NCI-H2196 treated with DMSO at 0.1 percent for 48 hours (cell line): ENCODE results near the gene RERE.

Experiments
- DNase-seq: peaks from one replicate; lab custom pipeline; 2025; ENCODE audit not compliant: unreplicated experiment; lab: John Stamatoyannopoulos, UW

RERE gene

GRCh38 chr1:8435569-8436071, 381.8 kb downstream of the RERE start:
- no peak for DNase-seq

GRCh38 chr1:8434101-8434500, 383.3 kb downstream of the RERE start:
- DNase-seq = no peak

- no peak for DNase-seq
Measured at GRCh38 chr1:8431784-8432183, 385.7 kb downstream of the RERE start.

- no peak for DNase-seq
Measured at GRCh38 chr1:8431019-8431418, 386.4 kb downstream of the RERE start.

GRCh38 chr1:8430476-8430875, 387.0 kb downstream of the RERE start:
- DNase-seq = no peak

GRCh38 chr1:8429549-8430110, 387.8 kb downstream of the RERE start:
- DNase-seq = no peak

- DNase-seq = no peak
Measured at GRCh38 chr1:8428441-8428840, 389.0 kb downstream of the RERE start.

- no peak for DNase-seq
Measured at GRCh38 chr1:8427986-8428385, 389.5 kb downstream of the RERE start.

- no peak for DNase-seq
Measured at GRCh38 chr1:8427493-8427892, 389.9 kb downstream of the RERE start.

- DNase-seq = no peak
Measured at GRCh38 chr1:8426996-8427395, 390.4 kb downstream of the RERE start.

GRCh38 chr1:8425781-8426161, 391.7 kb downstream of the RERE start:
- DNase-seq = no peak

- DNase-seq = no peak
Measured at GRCh38 chr1:8425150-8425780, 392.2 kb downstream of the RERE start.

GRCh38 chr1:8424539-8425116, 392.8 kb downstream of the RERE start:
- no peak for DNase-seq

GRCh38 chr1:8423692-8424538, 393.5 kb downstream of the RERE start:
- no peak for DNase-seq

GRCh38 chr1:8423269-8423691, 394.2 kb downstream of the RERE start:
- no peak for DNase-seq

GRCh38 chr1:8422510-8423268, 394.8 kb downstream of the RERE start:
- no peak for DNase-seq

- no peak for DNase-seq
Measured at GRCh38 chr1:8421721-8422120, 395.7 kb downstream of the RERE start.

GRCh38 chr1:8420318-8420717, 397.1 kb downstream of the RERE start:
- no peak for DNase-seq

GRCh38 chr1:8419861-8420260, 397.6 kb downstream of the RERE start:
- DNase-seq = no peak

GRCh38 chr1:8419172-8419571, 398.3 kb downstream of the RERE start:
- no peak for DNase-seq

GRCh38 chr1:8418301-8418700, 399.1 kb downstream of the RERE start:
- DNase-seq = no peak
